Putamen (tissue), 1 donor: ENCODE measurements around the gene CASP10.
A peak's percentile ranks its signal among the peaks of the same experiment; 100 is the strongest.

Source experiments
- DNase-seq: peaks from one replicate; pipeline ENCODE4 v3.0.0-alpha.2; 2016; ENCODE audit warnings: low spot score

CASP10 gene

GRCh38 chr2:201260302-201260800 lies 77.4 kb downstream of the CASP10 start, which contains the start of gene CASP8:
Gene CASP8, plus strand, starts transcription at chr2:201260536. Its CDS starts 5,951 bp downstream, at chr2:201266487.
- DNase-seq, result no peak

- DNase-seq, result no peak
Observed at GRCh38 chr2:201261471-201261870, 78.5 kb downstream of the CASP10 start.

- no peak for DNase-seq
Observed at GRCh38 chr2:201261906-201262305, 79.0 kb downstream of the CASP10 start.

DNA sequence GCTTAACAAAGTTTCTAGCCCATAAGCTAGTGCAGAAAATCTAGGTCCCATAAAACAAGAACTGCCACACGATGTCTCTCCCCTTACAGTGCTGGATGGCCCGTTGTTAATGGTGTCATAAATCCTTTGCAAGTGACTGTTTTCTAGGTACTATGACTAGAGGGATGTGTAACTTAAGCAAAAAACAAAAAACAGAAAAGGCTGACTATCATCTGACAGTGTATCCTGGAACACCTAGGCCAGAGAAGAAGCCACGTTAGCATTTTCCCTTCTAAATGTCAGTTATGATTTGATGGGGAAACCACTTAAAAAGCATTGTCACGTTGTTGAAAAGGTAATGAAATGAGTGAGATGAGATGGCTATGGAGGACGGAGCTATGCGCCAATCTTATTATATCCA lies 79.8 kb downstream of the CASP10 start:
- no peak for DNase-seq

DNA sequence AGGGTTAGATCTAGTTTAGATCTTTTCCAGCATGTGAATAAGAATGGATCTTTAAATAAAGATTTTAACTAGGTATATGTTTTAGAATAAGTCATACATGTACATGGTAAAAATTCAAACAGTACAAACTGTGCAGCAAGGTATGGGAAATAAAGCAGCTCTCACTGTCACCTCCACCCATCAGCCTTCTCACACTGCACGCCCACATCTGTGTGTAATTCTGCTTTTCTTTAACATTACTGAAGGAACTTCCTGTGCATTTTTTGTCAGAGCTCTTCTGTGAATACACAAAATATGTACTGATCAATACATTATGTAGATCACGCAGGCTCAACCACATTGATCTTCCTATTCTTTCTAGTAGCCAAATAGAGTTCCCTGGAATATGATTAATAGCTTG lies 80.8 kb downstream of the CASP10 start:
- no peak for DNase-seq

GRCh38 chr2:201264472-201265173 lies 81.7 kb downstream of the CASP10 start:
- DNase-seq, result no peak

- DNase-seq, result no peak
Observed at GRCh38 chr2:201266629-201267028, 83.7 kb downstream of the CASP10 start.

GRCh38 chr2:201267278-201268030 lies 84.5 kb downstream of the CASP10 start:
- no peak for DNase-seq

- DNase-seq, result no peak
Observed at GRCh38 chr2:201269764-201270163, 86.8 kb downstream of the CASP10 start.

DNA sequence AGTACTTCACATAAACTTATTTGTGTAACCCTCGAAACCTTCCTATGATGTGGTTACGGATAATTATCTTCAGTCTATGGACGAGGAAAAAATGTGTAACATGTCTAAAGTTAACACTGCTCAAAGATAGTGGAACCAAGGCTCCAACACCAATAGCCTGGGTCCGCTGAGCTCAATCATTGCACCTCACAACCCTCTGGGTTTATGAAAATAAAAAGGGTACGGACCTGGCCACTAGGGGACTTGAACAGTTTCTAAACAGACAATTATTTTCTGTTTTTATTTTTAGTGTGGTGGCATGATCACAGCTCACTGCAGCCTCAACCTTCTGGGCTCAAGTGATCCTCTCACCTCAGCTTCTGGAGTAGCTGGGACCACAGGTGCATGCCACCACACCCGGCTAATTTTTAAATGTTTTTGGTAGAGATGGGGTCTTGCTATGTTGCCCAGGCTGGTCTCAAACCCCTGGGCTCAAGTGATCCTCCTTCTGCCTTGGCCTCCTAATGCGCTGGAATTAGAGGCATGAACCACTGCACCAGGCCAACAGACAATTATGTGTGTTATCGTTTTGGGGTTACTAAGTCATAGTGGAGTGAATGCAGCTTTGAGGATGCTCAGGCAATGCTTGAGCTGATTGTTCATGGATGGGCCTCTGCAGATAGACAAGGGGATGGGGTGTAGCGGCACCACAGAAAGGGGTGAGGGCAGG lies 87.5 kb downstream of the CASP10 start:
- no peak for DNase-seq

- DNase-seq, result no peak
Observed at GRCh38 chr2:201271917-201272316, 89.0 kb downstream of the CASP10 start.

GRCh38 chr2:201273330-201273983 lies 90.5 kb downstream of the CASP10 start:
- no peak for DNase-seq

GRCh38 chr2:201275069-201275468 lies 92.1 kb downstream of the CASP10 start:
- DNase-seq, result peak; percentile 46

DNA sequence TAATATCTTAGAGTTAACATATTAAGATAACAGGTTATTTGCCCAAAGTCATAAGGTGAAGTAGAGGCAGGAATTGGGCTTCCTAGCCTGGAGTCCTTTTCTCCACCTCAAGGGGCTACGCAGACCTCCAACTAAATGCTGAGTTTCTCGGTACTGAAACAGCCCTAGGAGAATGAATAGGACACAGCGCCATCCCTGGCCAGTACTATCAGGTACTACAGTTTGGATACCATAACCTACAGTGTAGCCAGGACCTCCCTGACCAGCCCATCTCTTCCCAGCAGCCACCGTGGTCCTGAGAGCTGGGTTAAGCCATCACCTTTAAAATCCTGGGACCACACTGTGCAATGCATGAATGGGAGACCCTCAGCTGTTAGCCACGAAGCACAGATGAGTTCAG lies 93.0 kb downstream of the CASP10 start:
- DNase-seq, result no peak

- DNase-seq, result no peak
Observed at GRCh38 chr2:201276511-201276910, 93.6 kb downstream of the CASP10 start.
